ENCODE measurements around the gene RAD17.
"Not testable (repeated sequence)": the region's sequence is repeated elsewhere in the genome, so short reads cannot be mapped to it uniquely, and the experiment has no call there.

Gene RAD17, protein sequence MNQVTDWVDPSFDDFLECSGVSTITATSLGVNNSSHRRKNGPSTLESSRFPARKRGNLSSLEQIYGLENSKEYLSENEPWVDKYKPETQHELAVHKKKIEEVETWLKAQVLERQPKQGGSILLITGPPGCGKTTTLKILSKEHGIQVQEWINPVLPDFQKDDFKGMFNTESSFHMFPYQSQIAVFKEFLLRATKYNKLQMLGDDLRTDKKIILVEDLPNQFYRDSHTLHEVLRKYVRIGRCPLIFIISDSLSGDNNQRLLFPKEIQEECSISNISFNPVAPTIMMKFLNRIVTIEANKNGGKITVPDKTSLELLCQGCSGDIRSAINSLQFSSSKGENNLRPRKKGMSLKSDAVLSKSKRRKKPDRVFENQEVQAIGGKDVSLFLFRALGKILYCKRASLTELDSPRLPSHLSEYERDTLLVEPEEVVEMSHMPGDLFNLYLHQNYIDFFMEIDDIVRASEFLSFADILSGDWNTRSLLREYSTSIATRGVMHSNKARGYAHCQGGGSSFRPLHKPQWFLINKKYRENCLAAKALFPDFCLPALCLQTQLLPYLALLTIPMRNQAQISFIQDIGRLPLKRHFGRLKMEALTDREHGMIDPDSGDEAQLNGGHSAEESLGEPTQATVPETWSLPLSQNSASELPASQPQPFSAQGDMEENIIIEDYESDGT

DNA sequence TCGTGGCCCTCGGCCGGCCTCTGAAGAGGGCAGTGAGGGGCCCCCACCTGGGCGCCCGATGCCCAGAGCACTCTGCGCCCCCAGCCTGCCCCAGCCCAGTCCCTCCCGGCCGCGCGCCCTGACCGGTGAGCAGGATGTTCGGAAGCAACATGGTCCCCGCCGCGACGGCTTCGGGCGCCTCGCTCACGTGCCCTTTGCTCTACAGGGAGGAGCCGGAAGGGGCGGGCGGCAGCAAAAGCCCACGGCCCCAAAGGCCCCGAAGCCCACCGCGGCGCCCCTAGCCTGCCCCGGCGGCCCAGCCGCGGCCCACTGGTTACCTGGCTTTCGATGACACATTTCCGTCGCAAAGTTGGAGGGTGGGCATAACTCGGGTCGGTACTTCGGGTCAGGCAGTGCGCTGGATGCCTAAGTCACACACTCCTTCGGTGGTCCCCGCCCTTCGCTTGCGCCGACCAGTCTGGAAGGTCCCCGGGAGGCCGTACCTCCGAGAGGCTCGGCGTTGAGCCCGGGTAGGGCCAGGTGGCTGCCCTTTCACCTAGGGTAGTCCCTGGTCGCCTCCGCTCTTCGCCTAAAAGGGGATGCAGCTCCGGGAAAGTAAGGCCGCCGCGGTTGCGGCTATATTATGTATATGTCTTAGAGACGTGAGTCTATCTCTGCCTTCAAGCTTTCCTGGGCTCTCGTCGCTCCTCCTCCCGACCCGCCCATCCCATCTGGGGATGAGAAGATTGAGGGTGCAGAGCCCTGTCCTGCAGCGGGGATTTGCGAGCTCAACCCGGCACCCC is at the start of gene RAD17, which contains the start of the genes AK6 and TAF9:
Gene RAD17, plus strand, starts transcription at position 479 of the 782 bp plus-strand sequence. CDS start 2,391 bp downstream, outside the sequence.
Gene AK6, minus strand, starts transcription at position 181 of the 782 bp plus-strand sequence. Its CDS starts 30 bp downstream, at position 151.
Gene TAF9, minus strand, starts transcription at position 181 of the 782 bp plus-strand sequence. CDS start 3,783 bp downstream, outside the sequence.
- Mint-ChIP-seq H3K36me3 (peaks cover 71% of the 10 kb centered on the region), H3K9me3 (no peaks in the 10 kb centered on the region), H3K27ac (peak within 1 kb of the TSS; percentile 99), H3K4me3 (peak within 1 kb of the TSS; percentile 86), H3K4me1 (peaks cover 27% of the 10 kb centered on the region)
- DNase-seq (ENCODE audit: low spot score in 2 of 2) (peak; percentile 85 to 98), ATAC-seq (peak; percentile 97)

DNA sequence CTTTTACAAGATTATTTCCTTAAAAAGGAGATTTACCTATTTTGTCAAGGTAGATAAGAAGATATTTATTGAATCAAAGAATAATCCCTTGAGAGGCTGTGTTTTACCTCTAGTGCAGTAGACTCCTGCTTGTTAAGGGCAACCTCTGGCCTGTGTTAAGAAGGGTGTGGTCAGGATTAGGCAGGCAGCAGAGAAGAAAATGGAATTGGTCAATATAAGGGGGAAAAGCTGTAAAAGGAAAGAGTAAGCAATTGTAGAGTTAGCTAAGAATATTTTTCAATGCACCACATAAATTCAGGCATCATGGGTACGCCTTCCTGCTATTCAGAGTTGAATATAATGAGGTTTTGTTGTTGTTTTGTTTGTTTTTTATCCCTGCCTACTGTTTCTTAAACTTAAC is 43.3 kb upstream of the RAD17 start:
- no peaks in the 10 kb centered on the region for H3K9me3 Mint-ChIP-seq
- H3K27ac Mint-ChIP-seq: no peak overlapping the region
- no peak overlapping the region for H3K4me3 Mint-ChIP-seq
- no peak for ATAC-seq
- DNase-seq (ENCODE audit: low spot score in 2 of 2): no peak
- no peaks in the 10 kb centered on the region for H3K36me3 Mint-ChIP-seq
- no peaks in the 10 kb centered on the region for H3K4me1 Mint-ChIP-seq

DNA sequence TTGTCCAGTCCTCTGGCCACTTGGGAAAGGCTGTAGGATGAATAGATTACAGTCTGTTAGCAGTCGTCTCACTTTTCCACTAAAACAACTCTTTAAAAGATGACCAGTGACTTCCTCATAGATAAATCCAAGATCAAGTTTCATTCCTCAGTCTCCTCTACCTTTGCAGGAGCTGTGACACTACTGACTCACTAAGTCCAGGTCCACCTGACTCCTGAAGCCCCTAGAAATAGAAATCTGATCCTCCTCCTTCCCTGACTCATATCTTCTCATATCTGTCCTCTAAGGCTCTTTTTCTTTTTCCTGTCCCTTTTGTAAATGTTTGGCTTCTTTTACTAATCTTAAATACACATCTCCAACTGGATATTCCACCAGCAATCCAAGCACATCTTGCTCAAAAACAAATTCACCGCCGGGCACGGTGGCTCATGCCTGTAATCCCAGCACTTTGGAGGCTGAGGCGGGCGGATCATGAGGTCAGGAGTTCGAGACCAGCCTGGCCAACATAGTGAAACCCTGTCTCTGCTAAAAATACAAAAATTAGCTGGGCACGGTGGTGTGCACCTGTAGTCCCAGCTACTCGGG is 39.6 kb upstream of the RAD17 start:
- Mint-ChIP-seq H3K9me3 (no peaks in the 10 kb centered on the region), H3K4me1 (peaks cover 15% of the 10 kb centered on the region), H3K36me3 (peaks cover 6% of the 10 kb centered on the region), H3K4me3 (no peak overlapping the region), H3K27ac (no peak overlapping the region)
- DNase-seq (ENCODE audit: low spot score in 2 of 2) (no peak), ATAC-seq (no peak)

DNA sequence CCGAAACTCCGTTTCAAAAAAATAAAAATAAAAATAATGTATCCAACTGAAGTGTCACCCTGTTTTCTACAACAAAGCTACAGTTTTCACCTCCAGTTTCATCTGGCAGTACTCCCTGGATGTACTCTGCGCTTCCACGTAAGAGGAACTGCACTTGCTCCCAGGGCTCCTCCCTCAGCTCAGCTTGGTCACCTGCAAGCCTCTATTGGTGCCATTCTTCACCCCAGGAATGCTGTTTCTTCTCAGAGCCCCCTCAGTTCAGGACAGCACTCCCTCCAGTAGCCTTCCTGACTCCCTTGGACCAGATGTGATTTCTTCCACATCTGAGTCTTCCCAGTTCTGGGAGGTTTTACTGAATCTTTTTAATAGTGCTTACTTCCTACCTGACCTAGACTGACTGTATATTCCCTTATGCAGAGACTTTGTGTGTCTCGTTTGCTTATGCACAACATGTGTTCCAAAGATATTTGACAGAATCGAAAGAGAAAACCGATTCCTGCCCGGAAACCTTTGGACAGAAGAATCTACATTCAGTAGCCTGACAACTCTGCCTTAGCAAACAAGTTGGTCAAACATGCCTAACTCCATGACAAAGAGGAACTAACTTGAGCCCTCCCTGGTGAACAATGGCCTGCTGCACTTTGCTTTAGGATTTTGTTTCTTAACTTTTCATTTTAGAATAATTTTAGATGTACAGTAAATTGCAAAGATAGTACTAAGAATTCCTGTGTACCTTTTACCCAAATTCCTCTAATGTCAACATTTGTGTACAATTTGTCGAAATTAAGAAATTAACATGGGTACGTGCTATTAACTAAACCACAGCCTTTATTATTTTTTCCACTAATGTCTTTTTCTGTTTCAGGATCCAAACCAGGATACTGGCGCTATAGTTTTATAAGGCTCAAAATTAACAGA is 37.8 kb upstream of the RAD17 start:
- DNase-seq (ENCODE audit: low spot score in 2 of 2): no peak
- Mint-ChIP-seq H3K36me3 (peaks cover 6% of the 10 kb centered on the region), H3K4me1 (peaks cover 16% of the 10 kb centered on the region), H3K9me3 (no peaks in the 10 kb centered on the region), H3K27ac (peak overlapping the region; percentile 93), H3K4me3 (peak overlapping the region; percentile 79)
- no peak for ATAC-seq

DNA sequence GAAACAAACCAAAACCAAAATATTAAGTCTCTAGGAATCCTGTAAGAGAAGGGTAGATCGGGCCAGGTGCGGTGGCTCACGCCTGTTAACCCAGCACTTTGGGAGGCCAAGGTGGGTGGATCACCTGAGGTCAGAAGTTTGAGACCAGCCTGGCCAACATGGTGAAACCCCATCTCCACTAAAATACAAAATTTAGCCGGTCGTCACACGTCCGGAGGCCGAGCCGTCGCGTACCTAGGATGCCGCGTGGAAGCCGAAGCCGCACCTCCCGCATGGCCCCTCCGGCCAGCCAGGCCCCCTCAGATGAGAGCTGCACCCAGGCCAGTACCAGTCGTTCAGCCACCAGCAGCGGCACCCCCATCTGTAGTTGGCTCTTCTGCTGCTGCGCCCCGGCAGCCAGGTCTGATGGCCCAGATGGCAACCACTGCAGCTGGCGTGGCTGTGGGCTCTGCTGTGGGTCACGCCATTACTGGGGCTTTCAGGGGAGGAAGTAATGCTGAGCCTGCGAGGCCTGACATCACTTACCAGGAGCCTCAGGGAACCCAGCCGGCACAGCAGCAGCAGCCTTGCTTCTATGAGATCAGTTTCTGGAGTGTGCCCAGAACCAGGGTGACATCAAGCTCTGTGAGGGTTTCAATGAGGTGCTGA is 35.8 kb upstream of the RAD17 start:
- H3K4me3 Mint-ChIP-seq; H3K9me3 Mint-ChIP-seq; DNase-seq (ENCODE audit: low spot score in 2 of 2); ATAC-seq; H3K27ac Mint-ChIP-seq; H3K36me3 Mint-ChIP-seq: not testable (repeated sequence)
- peaks cover 16% of the 10 kb centered on the region for H3K4me1 Mint-ChIP-seq

DNA sequence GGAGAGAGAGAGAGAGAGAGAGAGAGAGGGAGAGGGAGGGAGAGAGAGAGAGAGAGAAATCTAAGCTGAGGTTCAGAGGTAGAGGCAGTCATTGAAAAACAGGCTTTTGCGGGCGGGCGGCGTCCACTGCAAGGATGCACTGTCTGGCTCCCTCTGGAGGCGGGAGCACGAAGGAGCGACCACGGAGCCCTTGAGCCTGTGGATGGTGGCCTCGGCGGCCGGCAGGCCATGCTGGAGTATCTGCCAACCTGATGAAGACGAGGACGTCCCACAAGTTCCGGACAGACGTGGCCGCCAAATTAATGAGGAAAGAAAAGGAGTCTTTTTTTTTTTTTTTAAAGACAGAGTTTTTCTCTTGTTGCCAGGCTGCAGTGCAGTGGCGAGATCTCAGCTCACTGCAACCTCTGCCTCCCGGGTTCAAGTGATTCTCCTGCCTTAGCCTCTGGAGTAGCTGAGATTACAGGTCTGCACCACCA is 34.8 kb upstream of the RAD17 start:
- H3K4me1 Mint-ChIP-seq: peaks cover 16% of the 10 kb centered on the region
- DNase-seq (ENCODE audit: low spot score in 2 of 2): peak; percentile 63 to 81
- ATAC-seq: peak; percentile 84
- peaks cover 6% of the 10 kb centered on the region for H3K36me3 Mint-ChIP-seq
- H3K9me3 Mint-ChIP-seq: no peaks in the 10 kb centered on the region
- H3K4me3 Mint-ChIP-seq: no peak overlapping the region
- H3K27ac Mint-ChIP-seq: no peak overlapping the region

DNA sequence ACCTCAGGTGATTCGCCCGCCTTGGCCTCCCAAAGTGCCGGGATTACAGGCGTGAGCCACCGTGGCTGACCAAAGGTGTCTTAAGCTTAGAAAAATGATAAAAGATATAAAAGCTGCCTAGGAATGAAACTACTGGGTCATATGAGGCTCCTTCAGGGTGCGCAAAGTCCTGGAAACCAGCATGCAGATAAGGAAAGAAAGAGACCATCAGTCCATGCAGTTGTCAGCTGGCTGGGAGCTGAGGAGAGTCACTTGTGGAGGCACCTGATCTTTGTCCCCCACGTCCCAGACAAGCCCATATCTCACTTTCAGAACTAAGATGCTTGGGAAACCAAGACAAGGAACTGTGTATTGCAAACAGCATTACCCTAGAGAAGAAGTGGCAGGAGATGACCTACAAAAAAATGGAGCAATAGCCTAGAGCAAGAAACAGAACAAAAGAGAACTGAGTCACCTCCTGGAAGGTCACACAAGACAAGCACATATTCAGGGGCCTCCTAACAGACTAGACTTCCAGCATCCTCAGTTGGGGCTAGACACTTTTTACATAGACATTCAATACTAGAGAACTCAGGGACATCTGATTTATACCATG is 34.2 kb upstream of the RAD17 start:
- H3K36me3 Mint-ChIP-seq: peaks cover 6% of the 10 kb centered on the region
- peaks cover 16% of the 10 kb centered on the region for H3K4me1 Mint-ChIP-seq
- H3K4me3 Mint-ChIP-seq: no peak overlapping the region
- ATAC-seq (no peak), DNase-seq (ENCODE audit: low spot score in 2 of 2) (no peak)
- no peaks in the 10 kb centered on the region for H3K9me3 Mint-ChIP-seq
- H3K27ac Mint-ChIP-seq: no peak overlapping the region

DNA sequence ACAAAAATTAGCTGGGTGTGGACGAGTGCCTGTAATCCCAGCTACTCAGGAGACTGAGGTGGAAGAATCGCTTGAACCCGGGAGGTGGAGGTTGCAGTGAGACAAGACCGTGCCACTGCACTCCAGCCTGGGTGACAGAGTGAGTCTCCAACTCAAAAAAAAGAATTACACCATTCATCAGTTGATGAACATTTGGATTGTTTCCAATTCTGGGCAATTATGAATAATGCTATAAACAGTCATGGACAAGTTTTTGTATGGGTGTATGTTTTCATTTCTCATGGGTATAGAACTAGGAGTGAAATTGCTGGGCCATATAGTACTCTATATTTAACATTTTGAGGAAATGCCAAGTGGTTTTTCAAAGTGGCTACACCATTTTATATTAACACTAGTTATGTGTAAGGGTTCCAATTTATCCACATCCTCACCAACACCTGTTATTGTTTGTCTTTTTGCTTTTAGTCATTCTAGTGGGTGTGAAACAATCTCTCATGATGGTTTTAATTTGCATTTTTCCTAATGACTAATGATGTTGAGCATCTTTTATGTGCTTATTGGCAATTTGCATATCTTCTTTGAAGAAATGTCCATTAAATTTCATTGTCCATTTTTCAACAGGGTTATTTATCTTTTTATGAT is 28.0 kb upstream of the RAD17 start:
- ATAC-seq (peak; percentile 50), DNase-seq (ENCODE audit: low spot score in 2 of 2) (no peak)
- Mint-ChIP-seq H3K36me3 (no peaks in the 10 kb centered on the region), H3K9me3 (no peaks in the 10 kb centered on the region), H3K4me3 (no peak overlapping the region), H3K27ac (no peak overlapping the region), H3K4me1 (no peaks in the 10 kb centered on the region)

DNA sequence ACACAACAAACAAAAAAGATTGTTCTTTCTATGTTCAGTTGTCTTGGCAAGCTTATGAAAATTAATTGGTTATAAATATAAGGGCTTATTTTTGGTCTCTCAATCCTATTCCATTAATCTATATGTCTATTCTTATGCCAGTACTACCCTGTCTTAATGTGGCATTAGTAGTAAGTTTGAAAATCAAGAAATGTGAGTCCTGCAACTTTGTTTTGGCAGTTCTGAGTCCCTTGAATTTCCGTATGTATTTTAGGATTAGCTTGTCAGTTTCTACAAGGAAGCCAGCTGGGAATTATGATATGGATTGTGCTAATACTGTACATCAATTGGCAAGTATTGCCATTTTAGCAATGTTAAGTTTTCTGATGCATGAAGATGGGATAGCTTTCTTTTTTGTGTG is 26.5 kb upstream of the RAD17 start:
- no peak overlapping the region for H3K27ac Mint-ChIP-seq
- H3K4me3 Mint-ChIP-seq: no peak overlapping the region
- no peak for ATAC-seq
- no peaks in the 10 kb centered on the region for H3K36me3 Mint-ChIP-seq
- no peaks in the 10 kb centered on the region for H3K4me1 Mint-ChIP-seq
- no peak for DNase-seq (ENCODE audit: low spot score in 2 of 2)
- no peaks in the 10 kb centered on the region for H3K9me3 Mint-ChIP-seq

DNA sequence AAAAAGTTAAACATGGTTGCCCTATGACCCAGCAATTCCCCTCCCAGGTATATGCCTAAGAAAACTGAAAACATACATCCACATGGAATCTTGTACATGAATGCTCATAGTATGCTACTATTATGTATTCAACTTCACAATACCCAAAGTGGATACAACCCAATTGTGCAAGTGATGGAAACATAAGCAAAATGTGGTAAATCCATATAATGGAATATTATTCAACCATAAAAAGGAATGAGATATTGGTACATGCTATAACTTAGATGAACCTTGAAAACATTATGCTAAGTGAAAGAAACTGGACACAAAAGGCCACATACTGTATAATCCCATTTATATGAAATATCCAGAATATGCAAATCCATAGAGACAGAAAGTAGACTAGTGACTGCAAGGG is 19.0 kb upstream of the RAD17 start:
- Mint-ChIP-seq H3K9me3 (no peaks in the 10 kb centered on the region), H3K36me3 (peaks cover 55% of the 10 kb centered on the region), H3K27ac (no peak overlapping the region), H3K4me3 (no peak overlapping the region), H3K4me1 (peaks cover 11% of the 10 kb centered on the region)
- DNase-seq (ENCODE audit: low spot score in 2 of 2) (no peak), ATAC-seq (no peak)

DNA sequence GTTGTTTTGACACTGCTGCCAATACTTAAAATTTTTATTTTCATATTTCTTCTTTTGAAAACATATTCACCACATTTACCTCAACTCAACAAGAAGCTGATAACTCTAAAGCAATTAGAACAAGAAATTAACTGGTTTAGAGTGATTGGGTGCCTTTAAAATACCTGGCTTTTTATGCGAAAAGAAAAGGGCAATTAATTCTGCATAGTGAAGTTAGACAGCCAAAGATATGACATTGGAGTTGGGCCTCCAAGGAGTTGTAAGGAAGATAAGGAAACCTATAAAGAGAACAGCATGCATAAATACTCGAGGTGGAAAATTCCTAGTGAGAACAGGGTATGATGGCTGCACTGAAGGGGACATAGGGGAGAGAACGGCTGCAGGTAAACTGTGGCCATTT is 9.9 kb upstream of the RAD17 start:
- no peak for ATAC-seq
- H3K36me3 Mint-ChIP-seq: peaks cover 94% of the 10 kb centered on the region
- H3K27ac Mint-ChIP-seq: peak overlapping the region; percentile 48
- H3K4me3 Mint-ChIP-seq: no peak overlapping the region
- no peaks in the 10 kb centered on the region for H3K9me3 Mint-ChIP-seq
- no peak for DNase-seq (ENCODE audit: low spot score in 2 of 2)
- peaks cover 25% of the 10 kb centered on the region for H3K4me1 Mint-ChIP-seq

DNA sequence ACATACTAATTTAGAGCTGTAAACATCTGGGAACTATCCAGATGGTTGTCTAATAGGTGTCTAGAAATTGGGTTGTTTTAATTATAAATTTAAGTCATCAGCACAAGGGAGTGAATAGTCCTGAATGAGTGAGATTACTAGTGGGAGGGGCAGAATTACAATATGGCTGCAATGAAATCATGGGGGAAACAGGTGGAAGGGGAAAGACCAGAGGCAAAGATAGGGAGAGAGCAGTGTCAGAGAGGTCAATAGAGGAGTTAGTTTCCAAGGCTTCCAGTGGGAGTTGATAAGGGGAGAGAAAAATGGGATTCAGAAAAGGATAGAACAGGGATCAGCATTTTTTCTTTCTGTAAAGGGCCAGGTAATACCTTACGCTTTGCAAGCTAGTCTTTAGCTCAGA is 9.2 kb upstream of the RAD17 start:
- peaks cover 32% of the 10 kb centered on the region for H3K4me1 Mint-ChIP-seq
- no peak overlapping the region for H3K4me3 Mint-ChIP-seq
- peaks cover 94% of the 10 kb centered on the region for H3K36me3 Mint-ChIP-seq
- DNase-seq (ENCODE audit: low spot score in 2 of 2) (no peak), ATAC-seq (no peak)
- peak overlapping the region; percentile 48 for H3K27ac Mint-ChIP-seq
- no peaks in the 10 kb centered on the region for H3K9me3 Mint-ChIP-seq

DNA sequence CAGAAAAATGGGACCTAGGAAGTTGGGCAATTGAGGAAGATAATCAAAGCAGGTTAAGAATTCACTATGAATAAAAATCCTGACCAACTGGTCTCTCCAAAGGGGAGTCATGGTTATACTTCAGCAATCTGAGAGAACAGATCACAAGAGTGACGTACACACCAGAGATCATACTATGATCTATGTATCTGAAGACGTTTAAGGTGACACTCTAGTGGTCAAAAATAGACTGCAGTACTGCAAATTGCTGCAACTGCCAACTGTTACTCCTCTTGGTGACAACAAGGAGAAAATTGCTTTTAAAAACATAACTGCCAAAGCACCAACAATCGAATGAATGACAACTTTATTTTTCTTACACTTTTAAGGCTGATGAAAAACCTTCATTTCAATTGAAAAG is 5.2 kb upstream of the RAD17 start:
- H3K4me3 Mint-ChIP-seq: no peak overlapping the region
- DNase-seq (ENCODE audit: low spot score in 2 of 2) (no peak), ATAC-seq (no peak)
- peaks cover 37% of the 10 kb centered on the region for H3K4me1 Mint-ChIP-seq
- no peaks in the 10 kb centered on the region for H3K9me3 Mint-ChIP-seq
- H3K27ac Mint-ChIP-seq: no peak overlapping the region
- peaks cover 96% of the 10 kb centered on the region for H3K36me3 Mint-ChIP-seq

Measured in stimulated activated effector memory CD8-positive, alpha-beta T cell treated with anti-CD3 and anti-CD28 coated beads, Interleukin-12 subunit alpha, Interleukin-12 subunit beta, amount 100 ng/mL, for 72 hours (primary cell).